Activated T-helper 1 cell treated with anti-CD3 and anti-CD28 coated beads, Interleukin-12 subunit alpha, Interleukin-12 subunit beta, Interleukin-2, Interleukin-4 antibody, amounts not matched to agents 30 ng/mL and 10 ng/mL and 1 ng/mL, durations not matched to agents 14 hours and 24 hours and 36 hours (primary cell): Measurements from ENCODE around the gene DLG4. TPM values are rescaled to one million over a fixed set of nuclear protein-coding genes. Genes with fewer than 3 reads are reported as not detected.
A peak's percentile ranks its signal among the peaks of the same experiment; 100 is the strongest.
"Not testable (repeated sequence)": the region's sequence is repeated elsewhere in the genome, so short reads cannot be mapped to it uniquely, and the experiment has no call there.

Experiments
- DNase-seq: peaks from one replicate; pipeline ENCODE4 v3.0.0; 2021; ENCODE audit warnings: low spot score
- H3K27ac Mint-ChIP-seq: one replicate; pipeline ENCODE4 v1.8.0; 2021; ENCODE audit warnings: mild to moderate bottlenecking, mixed read lengths
- H3K27me3 Mint-ChIP-seq: one replicate; pipeline ENCODE4 v1.8.0; 2022; ENCODE audit warnings: mild to moderate bottlenecking, moderate library complexity, mixed read lengths; ENCODE audit not compliant: insufficient read depth
- H3K36me3 Mint-ChIP-seq: one replicate; pipeline ENCODE4 v1.8.0; 2021; ENCODE audit warnings: low read depth, mixed read lengths
- H3K4me1 Mint-ChIP-seq: one replicate; pipeline ENCODE4 v1.8.0; 2021; ENCODE audit warnings: low read depth, mixed read lengths
- H3K4me3 Mint-ChIP-seq: one replicate; pipeline ENCODE4 v1.8.0; 2021; ENCODE audit warnings: mild to moderate bottlenecking, moderate library complexity, mixed read lengths
- H3K9me3 Mint-ChIP-seq: one replicate; pipeline ENCODE4 v1.8.0; 2021; ENCODE audit warnings: mixed read lengths
- intact Hi-C: fragments of 100-400 bp; cut with micrococcal nuclease; formaldehyde crosslinking; loops from one replicate; pipeline ENCODE4 v1.15.1; 2024
- total RNA-seq: library from RNA; stranded (reverse); gene quantifications from 2 replicates; pipeline ENCODE4 v1.2.3, GENCODE V29; 2022

The DLG4 gene
- total RNA-seq, 1 donor from 2014 or later: 15.3 TPM

GRCh38 chr17:7177191-7177953, 42.3 kb downstream of the DLG4 start:
- Mint-ChIP-seq H3K36me3 (no peaks in the 10 kb centered on the region), H3K9me3 (no peaks in the 10 kb centered on the region), H3K4me1 (peaks cover 10% of the 10 kb centered on the region), H3K4me3 (peak overlapping the region; percentile 74), H3K27ac (no peak overlapping the region), H3K27me3 (peaks cover 12% of the 10 kb centered on the region)
- intact Hi-C loops: loop anchor here (1.0 kb wide), 2 partner anchors 41 to 132 kb away; no protein-coding TSS in a partner anchor
- peak; percentile 58 for DNase-seq

- no peak overlapping the region for H3K27ac Mint-ChIP-seq
- H3K4me3 Mint-ChIP-seq: no peak overlapping the region
Measured at GRCh38 chr17:7176841-7177190, 42.8 kb downstream of the DLG4 start.

GRCh38 chr17:7176107-7176840, 43.4 kb downstream of the DLG4 start:
- H3K27me3 Mint-ChIP-seq: peaks cover 12% of the 10 kb centered on the region
- no peak overlapping the region for H3K27ac Mint-ChIP-seq
- DNase-seq: no peak
- H3K9me3 Mint-ChIP-seq: no peaks in the 10 kb centered on the region
- intact Hi-C loops: no loop called here
- no peaks in the 10 kb centered on the region for H3K36me3 Mint-ChIP-seq
- no peak overlapping the region for H3K4me3 Mint-ChIP-seq
- H3K4me1 Mint-ChIP-seq: peaks cover 10% of the 10 kb centered on the region

More at GRCh38 chr17:7176841-7177190, 42.8 kb downstream of the DLG4 start:
- no peak for DNase-seq
- intact Hi-C loops: loop anchor here (1.0 kb wide), 2 partner anchors 41 to 132 kb away; no protein-coding TSS in a partner anchor
- H3K4me1 Mint-ChIP-seq: peaks cover 10% of the 10 kb centered on the region
- no peaks in the 10 kb centered on the region for H3K36me3 Mint-ChIP-seq
- no peaks in the 10 kb centered on the region for H3K9me3 Mint-ChIP-seq
- peaks cover 12% of the 10 kb centered on the region for H3K27me3 Mint-ChIP-seq

- Mint-ChIP-seq H3K4me1 (peaks cover 10% of the 10 kb centered on the region), H3K4me3 (no peak overlapping the region), H3K27ac (no peak overlapping the region), H3K36me3 (no peaks in the 10 kb centered on the region), H3K27me3 (peaks cover 12% of the 10 kb centered on the region), H3K9me3 (no peaks in the 10 kb centered on the region)
- intact Hi-C loops: no loop called here
- DNase-seq: no peak
Measured at GRCh38 chr17:7175330-7175733, 44.3 kb downstream of the DLG4 start.

- Mint-ChIP-seq H3K27me3 (peaks cover 12% of the 10 kb centered on the region), H3K4me1 (peaks cover 10% of the 10 kb centered on the region), H3K36me3 (no peaks in the 10 kb centered on the region), H3K9me3 (no peaks in the 10 kb centered on the region), H3K27ac (no peak overlapping the region), H3K4me3 (no peak overlapping the region)
- intact Hi-C loops: no loop called here
- DNase-seq: no peak
Measured at GRCh38 chr17:7174603-7175326, 44.9 kb downstream of the DLG4 start.

- no peak overlapping the region for H3K4me3 Mint-ChIP-seq
- intact Hi-C loops: no loop called here
- H3K36me3 Mint-ChIP-seq: no peaks in the 10 kb centered on the region
- peaks cover 12% of the 10 kb centered on the region for H3K27me3 Mint-ChIP-seq
- H3K4me1 Mint-ChIP-seq: peaks cover 10% of the 10 kb centered on the region
- peak; percentile 28 for DNase-seq
- H3K27ac Mint-ChIP-seq: no peak overlapping the region
- H3K9me3 Mint-ChIP-seq: no peaks in the 10 kb centered on the region
Measured at GRCh38 chr17:7173687-7174602, 45.7 kb downstream of the DLG4 start.

- H3K9me3 Mint-ChIP-seq, H3K36me3 Mint-ChIP-seq, intact Hi-C loops, DNase-seq, H3K27me3 Mint-ChIP-seq, H3K4me3 Mint-ChIP-seq, H3K27ac Mint-ChIP-seq, H3K4me1 Mint-ChIP-seq: not testable (repeated sequence)
Measured at GRCh38 chr17:7172522-7173191, 47.0 kb downstream of the DLG4 start.

GRCh38 chr17:7169565-7169908, 50.1 kb downstream of the DLG4 start:
- H3K27ac Mint-ChIP-seq, H3K4me1 Mint-ChIP-seq, H3K27me3 Mint-ChIP-seq, intact Hi-C loops, H3K36me3 Mint-ChIP-seq, H3K9me3 Mint-ChIP-seq, DNase-seq, H3K4me3 Mint-ChIP-seq: not testable (repeated sequence)

- H3K36me3 Mint-ChIP-seq, H3K4me1 Mint-ChIP-seq, H3K4me3 Mint-ChIP-seq, H3K9me3 Mint-ChIP-seq, intact Hi-C loops, H3K27me3 Mint-ChIP-seq, DNase-seq, H3K27ac Mint-ChIP-seq: not testable (repeated sequence)
Measured at GRCh38 chr17:7168841-7169564, 50.6 kb downstream of the DLG4 start.

GRCh38 chr17:7167832-7168231, 51.8 kb downstream of the DLG4 start:
- Mint-ChIP-seq H3K36me3 (no peaks in the 10 kb centered on the region), H3K4me1 (no peaks in the 10 kb centered on the region), H3K4me3 (no peak overlapping the region), H3K27me3 (peaks cover 6% of the 10 kb centered on the region), H3K9me3 (no peaks in the 10 kb centered on the region), H3K27ac (no peak overlapping the region)
- intact Hi-C loops: no loop called here
- no peak for DNase-seq

- no peak for DNase-seq
- intact Hi-C loops: no loop called here
- H3K9me3 Mint-ChIP-seq: no peaks in the 10 kb centered on the region
Measured at GRCh38 chr17:7166873-7167272, 52.8 kb downstream of the DLG4 start.

More at GRCh38 chr17:7166873-7167272, 52.8 kb downstream of the DLG4 start:
- Mint-ChIP-seq H3K36me3 (no peaks in the 10 kb centered on the region), H3K27ac (no peak overlapping the region), H3K27me3 (peaks cover 4% of the 10 kb centered on the region), H3K4me3 (no peak overlapping the region), H3K4me1 (no peaks in the 10 kb centered on the region)
